GM12878 (cell line): Measurements from ENCODE around the gene TRIM67. TPM values are rescaled to one million over a fixed set of nuclear protein-coding genes. Genes with fewer than 3 reads are reported as not detected.

Experiments used
- ATAC-seq: fragments of 200-7000 bp; cut with Tn5 transposase; 3 replicates; pipeline ENCODE4 v1.9.1; 2020; ENCODE audit warnings: mild to moderate bottlenecking, moderate library complexity
- BruUV-seq: library from RNA; stranded (reverse); fragments of 400-500 nt; replicated peaks from 2 replicates; lab custom pipeline; 2021; lab: Mats Ljungman, UMichigan
- CTCF ChIA-PET: fragments of 300-600 bp; sonication (Branson Sonifier 250); formaldehyde crosslinking; extraction: SDS; loops from one replicate; lab custom pipeline; 2021; ENCODE audit warnings: inconsistent platforms; lab: Yijun Ruan, JAX
- POLR2A ChIA-PET: fragments of 350-600 bp; formaldehyde crosslinking; extraction: SDS; loops from one replicate; lab custom pipeline; 2021; ENCODE audit warnings: inconsistent platforms; lab: Charles Lee
- RAD21 ChIA-PET: fragments of 300-600 bp; sonication (Branson Sonifier 250); formaldehyde crosslinking; loops from one replicate; lab custom pipeline; 2023; ENCODE audit warnings: antibody characterized with exemption; ENCODE audit not compliant: unreplicated experiment; lab: Charles Lee
- SMC1A ChIA-PET: fragments of 300-600 bp; sonication (Branson Sonifier 250); formaldehyde crosslinking; loops from one replicate; lab custom pipeline; 2023; ENCODE audit not compliant: unreplicated experiment, uncharacterized antibody; lab: Charles Lee
- DNase-seq: peaks from one replicate; pipeline ENCODE4 v3.0.0-alpha.2; 2011; ENCODE audit warnings: low read depth, low spot score
- FAIRE-seq: peaks from 3 replicates; lab custom pipeline; 2011; peaks lifted over from hg19 to GRCh38; lab: Jason Lieb, UNC
- H2AFZ ChIP-seq: 2 replicates; pipeline ENCODE4 v1.6.0; 2011; ENCODE audit warnings: low read depth, low read length, control low read depth; ENCODE audit not compliant: control insufficient read depth
- H3K27ac ChIP-seq: 2 replicates; pipeline ENCODE4 v1.5.1; 2011; ENCODE audit warnings: control low read depth; ENCODE audit not compliant: control insufficient read depth, insufficient read depth
- H3K27me3 ChIP-seq, 2 experiments: replicated peaks in 1 of 2; 2 replicates each; pipeline versions ENCODE4 v1.6.0 to v1.6.1; 2011; ENCODE audit warnings: low read length in 1 of 2; ENCODE audit not compliant: control insufficient read depth in 2 of 2, insufficient read depth in 2 of 2
- H3K36me3 ChIP-seq, 2 experiments: 2 replicates each; pipeline ENCODE4 v1.5.1; 2011; ENCODE audit warnings: low read length in 1 of 2; ENCODE audit not compliant: control insufficient read depth in 2 of 2, insufficient read depth in 2 of 2
- H3K4me1 ChIP-seq: 2 replicates; pipeline ENCODE4 v1.6.1; 2011; ENCODE audit warnings: mild to moderate bottlenecking, low read length, moderate library complexity, mixed read lengths; ENCODE audit not compliant: control insufficient read depth, insufficient read depth
- H3K4me2 ChIP-seq: 2 replicates; pipeline ENCODE4 v1.6.0; 2011; ENCODE audit warnings: control low read depth; ENCODE audit not compliant: control insufficient read depth, insufficient read depth
- H3K4me3 ChIP-seq: fragments of 200-600 bp; sonication (generic); 2 replicates; pipeline ENCODE4 v1.5.1; 2016
- H3K79me2 ChIP-seq: 2 replicates; pipeline ENCODE4 v1.6.0; 2011; ENCODE audit warnings: low read length; ENCODE audit not compliant: control insufficient read depth, insufficient read depth
- H3K9ac ChIP-seq: 2 replicates; pipeline ENCODE4 v1.8.0; 2011; ENCODE audit warnings: low read length, control low read depth, mixed read lengths; ENCODE audit not compliant: control insufficient read depth, insufficient read depth
- H3K9me3 ChIP-seq: replicated peaks from 3 replicates; pipeline ENCODE4 v1.5.1; 2011; ENCODE audit warnings: mild to moderate bottlenecking, low read length; ENCODE audit not compliant: control insufficient read depth, insufficient read depth
- H4K20me1 ChIP-seq: 2 replicates; pipeline ENCODE4 v1.6.0; 2011; ENCODE audit not compliant: control insufficient read depth, insufficient read depth
- RCOR1 ChIP-seq: conservative IDR thresholded peaks from 2 replicates; pipeline ENCODE4 v1.6.1; 2012; ENCODE audit warnings: low read depth, low read length, improper control_type of control experiment
- RELA ChIP-seq: fragments of 450-650 bp; IDR thresholded peaks from 2 replicates; pipeline ENCODE4 v1.8.0; 2014; ENCODE audit warnings: borderline replicate concordance; ENCODE audit not compliant: partially characterized antibody
- SUZ12 ChIP-seq: fragments of 200-600 bp; sonication (generic); IDR thresholded peaks from one replicate; pipeline ENCODE4 v1.6.1; 2018; ENCODE audit warnings: antibody characterized with exemption, mild to moderate bottlenecking; ENCODE audit not compliant: unreplicated experiment
- YBX1 ChIP-seq: fragments of 450-650 bp; IDR thresholded peaks from 2 replicates; pipeline ENCODE4 v1.6.1; 2016; ENCODE audit warnings: antibody characterized with exemption
- whole genome bisulfite sequencing: methylation state at CpG from one replicate; pipeline ENCODE4 v1.1.6; 2016; ENCODE audit warnings: low lambda C conversion rate; ENCODE audit not compliant: insufficient replicate concordance, insufficient coverage; ENCODE audit errors: missing lambda C conversion rate; 5-methylcytosine and 5-hydroxymethylcytosine counted together
- in situ Hi-C: fragments of 300-500 bp; cut with MboI; formaldehyde crosslinking; loops from 9 replicates; pipeline ENCODE4 v1.14.3; 2018; ENCODE audit warnings: mixed read lengths
- intact Hi-C: fragments of 100-400 bp; cut with micrococcal nuclease; formaldehyde crosslinking; loops from one replicate; pipeline ENCODE4 v1.14.2; 2022; ENCODE audit not compliant: unreplicated experiment
- polyA plus RNA-seq, 11 experiments: library from polyadenylated mRNA; depleted of rRNA in 4 of 11; unstranded in 6 of 11; stranded (reverse) in 5 of 11; fragments of >200 nt; fragmentation: Nextera tagmentation in 4 of 11; fragmentation: Illumina TruSeq in 1 of 11; extraction: Ambion mirVana in 4 of 11; extraction: Trizol in 1 of 11; gene quantifications; 1 replicate in 1 of 11; 2 replicates in 10 of 11; pipeline versions ENCODE4 v1.2.1 to v1.2.3, GENCODE V29; 2011 to 2016; ENCODE audit warnings: inconsistent platforms in 2 of 11, missing spikeins in 2 of 11, low read depth in 1 of 11
- total RNA-seq, 4 experiments: library from RNA; depleted of rRNA in 3 of 4; stranded (reverse); fragments of >200 nt in 3 of 4; fragmentation: Illumina TruSeq in 1 of 4; extraction: Trizol in 1 of 4; gene quantifications; 2 replicates each; pipeline versions ENCODE4 v1.2.1 to v1.2.3, GENCODE V29; 2013 to 2021
- TF ChIP-seq, protein P1 (sequence below): IDR thresholded peaks from 2 replicates; pipeline ENCODE4 v1.6.1; 2011; ENCODE audit warnings: borderline replicate concordance, low read depth, mild to moderate bottlenecking, moderate library complexity, low read length; ENCODE audit not compliant: insufficient read depth, poor library complexity, severe bottlenecking

TRIM67 gene
- total and polyA plus RNA-seq, 10 of the 15 experiments (the other 5 are each of a cell fraction or from before 2014, with no cell fraction given) = under 0.01 to 0.01 TPM; not detected in 8

DNA sequence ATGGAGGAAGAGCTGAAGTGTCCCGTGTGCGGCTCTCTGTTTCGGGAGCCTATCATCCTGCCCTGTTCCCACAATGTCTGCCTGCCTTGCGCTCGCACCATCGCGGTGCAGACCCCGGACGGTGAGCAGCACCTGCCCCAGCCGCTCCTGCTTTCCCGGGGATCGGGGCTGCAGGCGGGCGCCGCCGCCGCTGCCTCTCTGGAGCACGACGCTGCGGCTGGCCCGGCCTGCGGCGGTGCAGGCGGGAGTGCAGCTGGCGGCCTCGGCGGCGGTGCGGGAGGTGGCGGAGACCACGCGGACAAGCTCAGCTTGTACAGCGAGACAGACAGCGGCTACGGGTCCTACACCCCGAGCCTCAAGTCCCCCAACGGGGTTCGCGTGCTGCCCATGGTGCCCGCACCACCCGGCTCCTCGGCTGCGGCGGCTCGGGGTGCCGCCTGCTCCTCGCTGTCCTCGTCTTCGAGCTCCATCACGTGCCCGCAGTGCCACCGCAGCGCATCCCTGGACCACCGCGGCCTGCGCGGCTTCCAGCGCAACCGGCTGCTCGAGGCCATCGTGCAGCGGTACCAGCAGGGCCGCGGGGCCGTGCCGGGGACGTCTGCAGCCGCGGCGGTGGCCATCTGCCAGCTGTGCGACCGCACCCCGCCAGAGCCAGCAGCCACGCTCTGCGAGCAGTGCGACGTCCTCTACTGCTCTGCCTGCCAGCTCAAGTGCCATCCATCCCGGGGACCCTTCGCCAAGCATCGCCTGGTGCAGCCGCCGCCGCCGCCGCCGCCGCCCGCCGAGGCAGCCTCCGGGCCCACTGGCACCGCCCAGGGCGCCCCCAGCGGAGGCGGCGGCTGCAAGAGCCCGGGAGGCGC lies 1.3 kb downstream of the TRIM67 start:
- ChIA-PET POLR2A (no interaction called here), SMC1A (no interaction called here), CTCF (no interaction called here), RAD21 (no interaction called here)
- Histone ChIP-seq H3K4me2 (no peak overlapping the region), H4K20me1 (no peaks in the 10 kb centered on the region), H2AFZ (no peak overlapping the region), H3K79me2 (no peaks in the 10 kb centered on the region), H3K9ac (no peak overlapping the region), H3K4me1 (no peaks in the 10 kb centered on the region), H3K27me3 (peaks cover 4 to 14% of the 10 kb centered on the region in 2 experiments), H3K27ac (no peak overlapping the region), H3K36me3 (no peaks in the 10 kb centered on the region), H3K9me3 (no peaks in the 10 kb centered on the region; the same call in 2 of the 3 replicates), H3K4me3 (no peak overlapping the region)
- TF ChIP-seq, protein P1, sequence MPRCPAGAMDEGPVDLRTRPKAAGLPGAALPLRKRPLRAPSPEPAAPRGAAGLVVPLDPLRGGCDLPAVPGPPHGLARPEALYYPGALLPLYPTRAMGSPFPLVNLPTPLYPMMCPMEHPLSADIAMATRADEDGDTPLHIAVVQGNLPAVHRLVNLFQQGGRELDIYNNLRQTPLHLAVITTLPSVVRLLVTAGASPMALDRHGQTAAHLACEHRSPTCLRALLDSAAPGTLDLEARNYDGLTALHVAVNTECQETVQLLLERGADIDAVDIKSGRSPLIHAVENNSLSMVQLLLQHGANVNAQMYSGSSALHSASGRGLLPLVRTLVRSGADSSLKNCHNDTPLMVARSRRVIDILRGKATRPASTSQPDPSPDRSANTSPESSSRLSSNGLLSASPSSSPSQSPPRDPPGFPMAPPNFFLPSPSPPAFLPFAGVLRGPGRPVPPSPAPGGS = no peak
- TF ChIP-seq SUZ12 = peak; percentile 41
- TF ChIP-seq RCOR1 = no peak
- TF ChIP-seq RELA = no peak
- TF ChIP-seq YBX1 = no peak
- no peak for DNase-seq
- ATAC-seq = no peak
- in situ Hi-C loops (no loop called here), intact Hi-C loops (no loop called here)
- FAIRE-seq = no peak
- 65% methylated on average over 52 of the region's 97 CpGs for WGBS
- no TSS peak for BruUV-seq
